OCI-LY3 (cell line): Measurements from ENCODE around the gene CLIP4.

Source experiments
- EZH2phosphoT487 ChIP-seq: fragments of 200-600 bp; shearing (Covaris generic); IDR thresholded peaks from 2 replicates; pipeline ENCODE4 v1.6.1; 2018; ENCODE audit warnings: antibody characterized with exemption, mixed run types, low read depth
- TF ChIP-seq, protein P1 (sequence below): fragments of 200-600, 300-600 bp; sonication (generic); IDR thresholded peaks from 2 replicates; pipeline ENCODE4 v1.5.1; 2014; ENCODE audit warnings: antibody characterized with exemption, low read length, low read depth

DNA sequence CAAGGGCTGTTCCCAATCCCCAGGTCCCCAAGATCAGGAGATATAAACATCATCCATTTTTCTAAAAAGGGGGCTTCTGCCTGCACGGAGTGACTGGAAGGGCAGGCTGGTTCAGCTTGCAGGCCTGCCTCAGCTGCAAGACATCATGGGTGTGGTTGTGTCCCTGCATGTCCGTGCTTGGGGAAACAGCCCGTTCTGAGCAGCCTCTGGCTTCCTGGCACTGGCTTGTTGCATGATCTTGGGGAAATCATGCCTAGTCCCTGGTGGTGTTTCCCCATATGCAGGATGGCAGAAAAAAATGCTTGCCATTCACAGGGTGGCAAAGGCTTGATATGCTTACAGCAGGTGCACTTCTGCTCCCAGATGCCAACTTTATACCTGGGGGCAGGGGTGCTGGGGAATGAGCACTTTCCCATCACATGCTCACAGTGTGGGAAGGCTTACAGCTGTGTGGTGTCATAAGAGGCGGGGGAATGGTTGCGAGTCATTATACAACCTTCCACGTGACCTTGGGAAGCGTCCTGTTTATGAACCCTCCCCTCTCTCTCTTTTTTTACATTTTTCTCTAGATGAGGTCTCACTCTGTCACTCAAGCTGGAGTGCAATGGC is 48.1 kb upstream of the CLIP4 start:
- TF ChIP-seq, protein P1, sequence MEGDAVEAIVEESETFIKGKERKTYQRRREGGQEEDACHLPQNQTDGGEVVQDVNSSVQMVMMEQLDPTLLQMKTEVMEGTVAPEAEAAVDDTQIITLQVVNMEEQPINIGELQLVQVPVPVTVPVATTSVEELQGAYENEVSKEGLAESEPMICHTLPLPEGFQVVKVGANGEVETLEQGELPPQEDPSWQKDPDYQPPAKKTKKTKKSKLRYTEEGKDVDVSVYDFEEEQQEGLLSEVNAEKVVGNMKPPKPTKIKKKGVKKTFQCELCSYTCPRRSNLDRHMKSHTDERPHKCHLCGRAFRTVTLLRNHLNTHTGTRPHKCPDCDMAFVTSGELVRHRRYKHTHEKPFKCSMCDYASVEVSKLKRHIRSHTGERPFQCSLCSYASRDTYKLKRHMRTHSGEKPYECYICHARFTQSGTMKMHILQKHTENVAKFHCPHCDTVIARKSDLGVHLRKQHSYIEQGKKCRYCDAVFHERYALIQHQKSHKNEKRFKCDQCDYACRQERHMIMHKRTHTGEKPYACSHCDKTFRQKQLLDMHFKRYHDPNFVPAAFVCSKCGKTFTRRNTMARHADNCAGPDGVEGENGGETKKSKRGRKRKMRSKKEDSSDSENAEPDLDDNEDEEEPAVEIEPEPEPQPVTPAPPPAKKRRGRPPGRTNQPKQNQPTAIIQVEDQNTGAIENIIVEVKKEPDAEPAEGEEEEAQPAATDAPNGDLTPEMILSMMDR: no peak
- TF ChIP-seq EZH2phosphoT487: no peak
